ENCODE measurements around the gene KMO.

DNA sequence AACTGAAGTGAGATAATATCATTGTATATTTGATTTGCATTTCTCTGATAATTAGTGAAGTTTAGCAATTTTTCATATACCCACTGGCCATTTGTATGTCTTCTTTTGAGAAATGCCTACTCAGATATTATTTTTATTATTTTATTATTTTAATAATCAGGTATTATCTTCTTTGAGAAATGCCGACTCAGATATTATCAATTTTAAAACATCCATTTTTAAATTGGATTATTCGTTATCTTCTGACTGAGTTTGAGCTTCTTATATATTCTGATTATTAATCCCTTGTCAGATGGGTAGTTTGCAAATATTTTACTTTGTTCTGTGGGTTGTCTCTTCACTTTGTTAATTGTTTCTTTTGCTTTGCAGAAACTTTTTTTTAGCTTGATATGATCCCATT is 37.7 kb downstream of the KMO start:
- TF ChIP-seq POLR2A (IDR thresholded peaks at IDR 0.05) = no peak
- TF ChIP-seq, protein P1, sequence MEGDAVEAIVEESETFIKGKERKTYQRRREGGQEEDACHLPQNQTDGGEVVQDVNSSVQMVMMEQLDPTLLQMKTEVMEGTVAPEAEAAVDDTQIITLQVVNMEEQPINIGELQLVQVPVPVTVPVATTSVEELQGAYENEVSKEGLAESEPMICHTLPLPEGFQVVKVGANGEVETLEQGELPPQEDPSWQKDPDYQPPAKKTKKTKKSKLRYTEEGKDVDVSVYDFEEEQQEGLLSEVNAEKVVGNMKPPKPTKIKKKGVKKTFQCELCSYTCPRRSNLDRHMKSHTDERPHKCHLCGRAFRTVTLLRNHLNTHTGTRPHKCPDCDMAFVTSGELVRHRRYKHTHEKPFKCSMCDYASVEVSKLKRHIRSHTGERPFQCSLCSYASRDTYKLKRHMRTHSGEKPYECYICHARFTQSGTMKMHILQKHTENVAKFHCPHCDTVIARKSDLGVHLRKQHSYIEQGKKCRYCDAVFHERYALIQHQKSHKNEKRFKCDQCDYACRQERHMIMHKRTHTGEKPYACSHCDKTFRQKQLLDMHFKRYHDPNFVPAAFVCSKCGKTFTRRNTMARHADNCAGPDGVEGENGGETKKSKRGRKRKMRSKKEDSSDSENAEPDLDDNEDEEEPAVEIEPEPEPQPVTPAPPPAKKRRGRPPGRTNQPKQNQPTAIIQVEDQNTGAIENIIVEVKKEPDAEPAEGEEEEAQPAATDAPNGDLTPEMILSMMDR (IDR thresholded peaks at IDR 0.05) = no peak

Measured in esophagus squamous epithelium (tissue), 4 donors.